ENCODE data around the gene KCNJ12.
"Not testable (repeated sequence)": the region's sequence is repeated elsewhere in the genome, so short reads cannot be mapped to it uniquely, and the experiment has no call there.

DNA sequence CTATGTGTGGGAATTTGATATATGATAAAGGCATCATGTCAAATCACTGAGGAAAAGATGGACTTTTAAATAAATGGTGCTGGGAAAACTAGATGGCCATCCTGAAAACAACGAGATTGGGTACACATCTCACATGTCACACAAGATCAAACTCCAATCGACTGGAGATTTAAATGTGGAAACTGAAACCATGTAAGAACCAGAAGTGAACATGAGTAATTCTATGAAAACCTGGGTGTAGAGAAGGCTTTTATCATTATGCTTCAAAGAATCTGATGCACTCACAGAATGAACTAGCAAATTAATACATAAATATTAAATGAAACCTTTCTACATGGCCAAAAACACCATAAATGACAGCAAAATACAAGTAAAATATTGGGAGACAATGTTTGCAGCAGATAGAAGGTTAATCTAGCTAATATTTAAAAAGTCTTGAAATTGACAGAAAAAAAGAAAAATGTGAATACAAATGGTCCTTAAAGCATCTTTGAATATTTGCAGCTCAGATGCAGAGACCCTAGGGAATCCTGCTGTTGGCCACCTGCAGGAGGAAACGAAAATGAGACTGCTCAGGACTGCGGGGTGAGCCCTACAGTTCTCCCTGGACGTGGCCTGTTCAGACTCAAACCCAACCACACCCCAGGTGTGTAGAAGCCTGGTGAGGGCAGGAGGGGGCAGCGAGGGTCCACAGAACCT, 62.3 kb downstream of the KCNJ12 start:
- not testable (repeated sequence) for TF ChIP-seq POLR2AphosphoS5 (IDR thresholded peaks at IDR 0.05; ENCODE audit: borderline replicate concordance, low read depth, low read length); EZH2 (IDR thresholded peaks at IDR 0.05)
